Suppressor macrophage treated with lipopolysaccharide for 1 hour (primary cell): ENCODE measurements around the gene EEF2K.
"Not testable (repeated sequence)": the region's sequence is repeated elsewhere in the genome, so short reads cannot be mapped to it uniquely, and the experiment has no call there.

Source experiments
- DNase-seq, 3 donors: peaks; one replicate each; pipeline ENCODE4 v3.0.0-alpha.2; 2020 to 2022

EEF2K gene

GRCh38 chr16:22206013-22206841 is at the start of gene EEF2K:
TSS of gene EEF2K (plus strand) at chr16:22206278. CDS start at chr16:22225730, 19,452 bp downstream.
- DNase-seq: peak; percentile 78 to 91 (median 88)

- no peak for DNase-seq
Measured at GRCh38 chr16:22161401-22161800, 44.7 kb upstream of the EEF2K start.

- DNase-seq: no peak
Measured at GRCh38 chr16:22161999-22162655, 44.0 kb upstream of the EEF2K start, which contains the start of gene SDR42E2. TSS of gene SDR42E2 (plus strand) at chr16:22162506. CDS start at chr16:22165583, 3,077 bp downstream.

GRCh38 chr16:22162656-22163009 is 43.4 kb upstream of the EEF2K start:
- no peak for DNase-seq

GRCh38 chr16:22163806-22164205 is 42.3 kb upstream of the EEF2K start:
- DNase-seq: no peak

GRCh38 chr16:22164482-22164881 is 41.6 kb upstream of the EEF2K start:
- no peak for DNase-seq

- no peak for DNase-seq
Measured at GRCh38 chr16:22165508-22166285, 40.4 kb upstream of the EEF2K start.

GRCh38 chr16:22171953-22172352 is 34.1 kb upstream of the EEF2K start:
- DNase-seq: no peak

- not testable (repeated sequence) for DNase-seq
Measured at GRCh38 chr16:22172642-22173041, 33.4 kb upstream of the EEF2K start.

- no peak for DNase-seq
Measured at GRCh38 chr16:22174642-22175041, 31.4 kb upstream of the EEF2K start.

GRCh38 chr16:22177968-22178930 is 27.8 kb upstream of the EEF2K start:
- no peak for DNase-seq

- no peak for DNase-seq
Measured at GRCh38 chr16:22181426-22181825, 24.7 kb upstream of the EEF2K start.

- no peak for DNase-seq
Measured at GRCh38 chr16:22181843-22182242, 24.2 kb upstream of the EEF2K start.

GRCh38 chr16:22183335-22183734 is 22.7 kb upstream of the EEF2K start:
- DNase-seq: no peak

GRCh38 chr16:22183901-22184614 is 22.0 kb upstream of the EEF2K start:
- DNase-seq: no peak

GRCh38 chr16:22184615-22184968 is 21.5 kb upstream of the EEF2K start:
- DNase-seq: no peak

GRCh38 chr16:22186517-22186916 is 19.6 kb upstream of the EEF2K start:
- DNase-seq: no peak

GRCh38 chr16:22188267-22188594 is 17.8 kb upstream of the EEF2K start:
- no peak for DNase-seq

GRCh38 chr16:22188595-22189442 is 17.3 kb upstream of the EEF2K start:
- peak; percentile 89 to 91 (median 91) for DNase-seq

GRCh38 chr16:22189473-22190080 is 16.5 kb upstream of the EEF2K start:
- peak in 1 of 3 donors; percentile 58 for DNase-seq
